Measurements from ENCODE around the gene P2RY4. TPM values are rescaled to one million over a fixed set of nuclear protein-coding genes. Genes with fewer than 3 reads are reported as not detected.
"Not testable (repeated sequence)": the region's sequence is repeated elsewhere in the genome, so short reads cannot be mapped to it uniquely, and the experiment has no call there.

The P2RY4 gene
- total RNA-seq, 1 experiment from 2014 or later: 0.18 TPM

GRCh38 chrX:70281951-70282350 is 21.9 kb upstream of the P2RY4 start, which contains the start of gene RAB41:
RAB41 (plus strand) TSS chrX:70282172; CDS start chrX:70282218, 46 bp downstream.
- intact Hi-C loops (cut with micrococcal nuclease; ENCODE audit: unreplicated experiment): no loop called here
- Histone ChIP-seq H3K4me3 (ENCODE audit: low read depth, low read length) (no peak within 1 kb of the TSS), H3K4me1 (no peaks in the 10 kb centered on the region), H3K9me3 (no peaks in the 10 kb centered on the region), H3K36me3 (ENCODE audit: control insufficient read depth, insufficient read depth, low read length) (no peaks in the 10 kb centered on the region), H3K27me3 (replicated peaks; ENCODE audit: control insufficient read depth, insufficient read depth, low read length) (no peaks in the 10 kb centered on the region)
- Mint-ChIP-seq H3K36me3 (ENCODE audit: insufficient read depth, unreplicated experiment) (no peaks in the 10 kb centered on the region), H3K27me3 (ENCODE audit: insufficient read depth, unreplicated experiment) (peaks cover 4% of the 10 kb centered on the region), H3K27ac (ENCODE audit: unreplicated experiment) (no peak within 1 kb of the TSS), H3K4me3 (ENCODE audit: unreplicated experiment) (no peak within 1 kb of the TSS), H3K9me3 (ENCODE audit: unreplicated experiment) (no peaks in the 10 kb centered on the region), H3K4me1 (ENCODE audit: low read depth, unreplicated experiment) (peaks cover 7% of the 10 kb centered on the region)
- TF ChIP-seq CTCF (IDR thresholded peaks at IDR 0.05; ENCODE audit: insufficient read depth in 1 of 2, low read depth in 1 of 2, low read length in 1 of 2, severe bottlenecking in 1 of 2, unreplicated experiment in 1 of 2): no peak
- CTCF ChIA-PET: no interaction called here
- POLR2A ChIA-PET: no interaction called here
- no TSS peak for BruUV-seq (replicated peaks)
- no peak for DNase-seq

GRCh38 chrX:70280573-70280972 is 20.6 kb upstream of the P2RY4 start:
- no peak for DNase-seq
- Mint-ChIP-seq H3K27ac (ENCODE audit: unreplicated experiment) (no peak overlapping the region), H3K27me3 (ENCODE audit: insufficient read depth, unreplicated experiment) (peaks cover 4% of the 10 kb centered on the region), H3K36me3 (ENCODE audit: insufficient read depth, unreplicated experiment) (no peaks in the 10 kb centered on the region), H3K4me3 (ENCODE audit: unreplicated experiment) (no peak overlapping the region), H3K4me1 (ENCODE audit: low read depth, unreplicated experiment) (peaks cover 7% of the 10 kb centered on the region), H3K9me3 (ENCODE audit: unreplicated experiment) (no peaks in the 10 kb centered on the region)
- Histone ChIP-seq H3K27me3 (replicated peaks; ENCODE audit: control insufficient read depth, insufficient read depth, low read length) (no peaks in the 10 kb centered on the region), H3K9me3 (no peaks in the 10 kb centered on the region), H3K36me3 (ENCODE audit: control insufficient read depth, insufficient read depth, low read length) (no peaks in the 10 kb centered on the region), H3K4me1 (no peaks in the 10 kb centered on the region), H3K4me3 (ENCODE audit: low read depth, low read length) (no peak overlapping the region)
- BruUV-seq (replicated peaks): no TSS peak
- POLR2A ChIA-PET: no interaction called here
- TF ChIP-seq CTCF (IDR thresholded peaks at IDR 0.05; ENCODE audit: insufficient read depth in 1 of 2, low read depth in 1 of 2, low read length in 1 of 2, severe bottlenecking in 1 of 2, unreplicated experiment in 1 of 2): no peak
- CTCF ChIA-PET: interaction anchor here (0.6 kb wide), 1 partner anchor 147 kb away, joined by 4 read pairs; the partner anchor contains the start of gene IGBP1
- intact Hi-C loops (cut with micrococcal nuclease; ENCODE audit: unreplicated experiment): no loop called here

DNA sequence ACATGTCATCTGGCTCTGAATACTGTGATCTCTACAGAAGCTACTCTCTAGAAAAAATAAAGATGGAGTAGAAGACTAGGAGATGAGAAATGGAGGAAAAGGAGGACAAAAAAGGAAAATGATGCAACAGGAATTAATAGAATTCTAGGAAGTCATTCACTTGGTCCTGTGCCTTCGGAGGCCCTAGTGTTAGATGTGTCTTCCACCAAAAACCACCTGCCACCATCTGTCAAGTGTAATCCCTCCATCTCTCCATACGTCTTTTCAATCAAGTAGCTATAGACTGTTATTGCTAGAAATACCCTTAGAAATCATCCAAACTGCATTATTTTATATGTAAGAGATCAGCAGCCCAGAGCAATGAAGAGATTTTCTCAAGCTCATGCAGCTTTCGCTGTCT is 19.1 kb upstream of the P2RY4 start:
- peaks cover 4% of the 10 kb centered on the region for H3K27me3 Mint-ChIP-seq (ENCODE audit: insufficient read depth, unreplicated experiment)
- no peak overlapping the region for H3K4me3 ChIP-seq (ENCODE audit: low read depth, low read length)
- intact Hi-C loops (cut with micrococcal nuclease; ENCODE audit: unreplicated experiment): no loop called here
- H3K27me3 ChIP-seq (replicated peaks; ENCODE audit: control insufficient read depth, insufficient read depth, low read length): no peaks in the 10 kb centered on the region
- CTCF ChIA-PET: no interaction called here
- H3K4me1 Mint-ChIP-seq (ENCODE audit: low read depth, unreplicated experiment): no peaks in the 10 kb centered on the region
- no peaks in the 10 kb centered on the region for H3K9me3 Mint-ChIP-seq (ENCODE audit: unreplicated experiment)
- TF ChIP-seq CTCF (IDR thresholded peaks at IDR 0.05; ENCODE audit: insufficient read depth in 1 of 2, low read depth in 1 of 2, low read length in 1 of 2, severe bottlenecking in 1 of 2, unreplicated experiment in 1 of 2): no peak
- no peak for DNase-seq
- no peaks in the 10 kb centered on the region for H3K36me3 Mint-ChIP-seq (ENCODE audit: insufficient read depth, unreplicated experiment)
- POLR2A ChIA-PET: no interaction called here
- H3K4me3 Mint-ChIP-seq (ENCODE audit: unreplicated experiment): no peak overlapping the region
- no peaks in the 10 kb centered on the region for H3K9me3 ChIP-seq
- no peaks in the 10 kb centered on the region for H3K36me3 ChIP-seq (ENCODE audit: control insufficient read depth, insufficient read depth, low read length)
- no peaks in the 10 kb centered on the region for H3K4me1 ChIP-seq
- BruUV-seq (replicated peaks): no TSS peak
- H3K27ac Mint-ChIP-seq (ENCODE audit: unreplicated experiment): no peak overlapping the region

GRCh38 chrX:70274029-70274428 is 14.0 kb upstream of the P2RY4 start:
- CTCF ChIA-PET: interaction anchor here (0.6 kb wide), 3 partner anchors 11 to 81 kb away, joined by 3 to 5 read pairs (median 4); no protein-coding TSS in a partner anchor
- DNase-seq; H3K36me3 ChIP-seq (ENCODE audit: control insufficient read depth, insufficient read depth, low read length); H3K27me3 Mint-ChIP-seq (ENCODE audit: insufficient read depth, unreplicated experiment); H3K27me3 ChIP-seq (replicated peaks; ENCODE audit: control insufficient read depth, insufficient read depth, low read length); H3K4me1 Mint-ChIP-seq (ENCODE audit: low read depth, unreplicated experiment); H3K9me3 ChIP-seq; H3K4me1 ChIP-seq; H3K36me3 Mint-ChIP-seq (ENCODE audit: insufficient read depth, unreplicated experiment); H3K27ac Mint-ChIP-seq (ENCODE audit: unreplicated experiment); H3K4me3 ChIP-seq (ENCODE audit: low read depth, low read length); POLR2A ChIA-PET; H3K9me3 Mint-ChIP-seq (ENCODE audit: unreplicated experiment); BruUV-seq (replicated peaks); intact Hi-C loops (cut with micrococcal nuclease; ENCODE audit: unreplicated experiment); H3K4me3 Mint-ChIP-seq (ENCODE audit: unreplicated experiment): not testable (repeated sequence)

All from Caco-2 (cell line).